Duodenal mucosa (tissue), 2 donors: Measurements from ENCODE around the gene FBRS.
"Not testable (repeated sequence)": the region's sequence is repeated elsewhere in the genome, so short reads cannot be mapped to it uniquely, and the experiment has no call there.

Experiments used
- H3K27ac ChIP-seq: one replicate; pipeline ENCODE4 v1.7.0; 2013; ENCODE audit warnings: low read depth, low read length
- H3K27me3 ChIP-seq, 2 donors: one replicate each; pipeline ENCODE4 v1.7.0; 2013; ENCODE audit warnings: low read length in 2 of 2, control low read depth in 1 of 2; ENCODE audit not compliant: insufficient read depth in 2 of 2, control insufficient read depth in 1 of 2
- H3K36me3 ChIP-seq, 2 donors: one replicate each; pipeline ENCODE4 v1.7.0; 2013; ENCODE audit warnings: low read length in 2 of 2, control low read depth in 1 of 2; ENCODE audit not compliant: insufficient read depth in 2 of 2, control insufficient read depth in 1 of 2
- H3K4me1 ChIP-seq, 2 donors: one replicate each; pipeline ENCODE4 v1.7.0; 2013; ENCODE audit warnings: low read length in 2 of 2, control low read depth in 1 of 2; ENCODE audit not compliant: insufficient read depth in 2 of 2, control insufficient read depth in 1 of 2
- H3K4me3 ChIP-seq, 2 donors: one replicate each; pipeline ENCODE4 v1.7.0; 2013; ENCODE audit warnings: low read length in 2 of 2, low read depth in 1 of 2
- H3K9ac ChIP-seq, 2 donors: one replicate each; pipeline ENCODE4 v1.7.0; 2013; ENCODE audit warnings: low read length in 2 of 2, low read depth in 1 of 2
- H3K9me3 ChIP-seq, 2 donors: one replicate each; pipeline ENCODE4 v1.7.0; 2013; ENCODE audit warnings: low read length in 2 of 2, control low read depth in 1 of 2; ENCODE audit not compliant: control insufficient read depth in 1 of 2

FBRS gene

DNA sequence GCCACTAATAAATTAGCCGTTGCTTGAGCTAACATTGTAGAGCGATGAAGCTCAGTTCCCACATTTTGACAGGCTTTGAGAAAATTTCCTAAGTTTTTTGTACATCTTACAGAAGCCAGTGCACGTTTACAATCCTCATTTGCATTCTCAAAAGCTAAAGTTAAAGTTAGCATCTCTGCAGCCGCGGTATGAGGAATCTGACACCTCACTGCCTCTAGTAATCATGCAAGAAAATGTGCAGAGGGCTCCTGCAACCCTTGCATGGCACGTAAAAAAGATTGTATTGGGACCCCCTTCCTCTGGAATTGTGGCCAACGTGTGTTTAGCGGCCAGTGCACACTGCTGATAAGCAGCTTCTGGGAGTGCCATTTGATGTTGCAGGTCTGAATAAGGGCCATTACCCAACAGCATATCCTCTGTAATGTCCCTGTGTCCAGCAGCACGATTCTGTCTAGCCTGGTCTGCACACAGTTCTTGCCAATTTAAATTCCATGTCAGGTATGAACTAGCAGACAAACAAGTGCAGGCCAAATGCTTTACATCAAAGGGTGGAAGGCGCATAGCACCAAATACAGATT lies 35.7 kb upstream of the FBRS start:
- no peak overlapping the region for H3K9ac ChIP-seq
- H3K27ac ChIP-seq: no peak overlapping the region
- H3K4me1 ChIP-seq: no peaks in the 10 kb centered on the region
- H3K36me3 ChIP-seq: no peaks in the 10 kb centered on the region
- H3K9me3 ChIP-seq: no peaks in the 10 kb centered on the region
- H3K4me3 ChIP-seq: no peak overlapping the region
- no peaks in the 10 kb centered on the region for H3K27me3 ChIP-seq

GRCh38 chr16:30623536-30624283 lies 34.5 kb upstream of the FBRS start:
- H3K4me3 ChIP-seq: no peak overlapping the region
- no peaks in the 10 kb centered on the region for H3K27me3 ChIP-seq
- H3K27ac ChIP-seq: no peak overlapping the region
- H3K9ac ChIP-seq: no peak overlapping the region
- H3K4me1 ChIP-seq: no peaks in the 10 kb centered on the region
- H3K9me3 ChIP-seq: no peaks in the 10 kb centered on the region
- no peaks in the 10 kb centered on the region for H3K36me3 ChIP-seq

- Histone ChIP-seq H3K27me3 (no peaks in the 10 kb centered on the region), H3K27ac (no peak overlapping the region), H3K9me3 (no peaks in the 10 kb centered on the region), H3K36me3 (no peaks in the 10 kb centered on the region), H3K4me1 (no peaks in the 10 kb centered on the region), H3K4me3 (no peak overlapping the region), H3K9ac (no peak overlapping the region)
Observed at GRCh38 chr16:30626236-30626635, 32.0 kb upstream of the FBRS start.

- H3K9me3 ChIP-seq: no peaks in the 10 kb centered on the region
- H3K9ac ChIP-seq: peak overlapping the region in 1 of 2 donors; percentile 43
- H3K27ac ChIP-seq: no peak overlapping the region
- H3K4me3 ChIP-seq: peak overlapping the region in 1 of 2 donors; percentile 63
- no peaks in the 10 kb centered on the region for H3K36me3 ChIP-seq
- H3K4me1 ChIP-seq: no peaks in the 10 kb centered on the region
- H3K27me3 ChIP-seq: no peaks in the 10 kb centered on the region
Observed at GRCh38 chr16:30628628-30629540, 29.3 kb upstream of the FBRS start.

- not testable (repeated sequence) for H3K36me3 ChIP-seq, H3K27me3 ChIP-seq, H3K9me3 ChIP-seq, H3K4me3 ChIP-seq, H3K27ac ChIP-seq, H3K9ac ChIP-seq, H3K4me1 ChIP-seq
Observed at GRCh38 chr16:30632454-30632853, 25.8 kb upstream of the FBRS start.

GRCh38 chr16:30633526-30633925 lies 24.7 kb upstream of the FBRS start:
- H3K36me3 ChIP-seq: no peaks in the 10 kb centered on the region
- peak overlapping the region; percentile 83 to 90 for H3K4me3 ChIP-seq
- peak overlapping the region; percentile 86 for H3K27ac ChIP-seq
- peak overlapping the region; percentile 65 to 89 for H3K9ac ChIP-seq
- H3K27me3 ChIP-seq: no peaks in the 10 kb centered on the region
- no peaks in the 10 kb centered on the region for H3K9me3 ChIP-seq
- peaks cover 0 to 4% of the 10 kb centered on the region in 2 donors for H3K4me1 ChIP-seq

DNA sequence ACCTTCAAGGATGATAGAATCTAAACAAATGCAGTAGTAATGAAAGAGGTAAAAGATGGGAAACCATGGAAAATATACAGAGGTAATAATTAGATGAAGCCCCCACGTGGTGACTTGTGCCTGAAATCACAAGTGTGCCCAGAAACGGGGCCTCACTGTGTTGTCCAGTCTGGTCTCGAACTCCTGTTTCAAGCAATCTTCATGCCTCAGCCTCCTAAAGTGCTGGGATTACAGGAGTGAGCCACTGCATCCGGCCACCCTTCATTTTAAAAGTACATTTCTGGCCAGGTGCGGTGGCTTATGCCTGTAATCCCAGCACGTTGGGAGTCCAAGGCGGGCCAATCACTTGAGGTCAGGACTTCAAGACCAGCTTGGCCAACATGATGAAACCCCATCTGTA lies 21.6 kb upstream of the FBRS start:
- peaks cover 0 to 4% of the 10 kb centered on the region in 2 donors for H3K4me1 ChIP-seq
- no peak overlapping the region for H3K27ac ChIP-seq
- H3K4me3 ChIP-seq: no peak overlapping the region
- no peaks in the 10 kb centered on the region for H3K9me3 ChIP-seq
- H3K27me3 ChIP-seq: no peaks in the 10 kb centered on the region
- H3K36me3 ChIP-seq: no peaks in the 10 kb centered on the region
- H3K9ac ChIP-seq: no peak overlapping the region

GRCh38 chr16:30637139-30637538 lies 21.1 kb upstream of the FBRS start:
- not testable (repeated sequence) for H3K36me3 ChIP-seq, H3K4me1 ChIP-seq, H3K9ac ChIP-seq, H3K9me3 ChIP-seq, H3K27ac ChIP-seq, H3K27me3 ChIP-seq, H3K4me3 ChIP-seq

GRCh38 chr16:30637944-30638343 lies 20.3 kb upstream of the FBRS start:
- H3K27ac ChIP-seq: no peak overlapping the region
- no peaks in the 10 kb centered on the region for H3K9me3 ChIP-seq
- no peaks in the 10 kb centered on the region for H3K27me3 ChIP-seq
- no peaks in the 10 kb centered on the region for H3K36me3 ChIP-seq
- no peak overlapping the region for H3K9ac ChIP-seq
- H3K4me1 ChIP-seq: peaks cover 0 to 4% of the 10 kb centered on the region in 2 donors
- no peak overlapping the region for H3K4me3 ChIP-seq

- H3K9me3 ChIP-seq: no peaks in the 10 kb centered on the region
Observed at GRCh38 chr16:30641378-30641982, 16.8 kb upstream of the FBRS start.

More at GRCh38 chr16:30641378-30641982, 16.8 kb upstream of the FBRS start:
- no peak overlapping the region for H3K9ac ChIP-seq
- H3K4me1 ChIP-seq: no peaks in the 10 kb centered on the region
- no peak overlapping the region for H3K27ac ChIP-seq
- H3K27me3 ChIP-seq: no peaks in the 10 kb centered on the region
- no peaks in the 10 kb centered on the region for H3K36me3 ChIP-seq
- no peak overlapping the region for H3K4me3 ChIP-seq
